ENCODE data around the gene PACS1.

Gene PACS1

GRCh38 chr11:66281001-66281400 is 210.9 kb downstream of the PACS1 start:
- DNase-seq (ENCODE audit: low read depth, low spot score): no peak
- no peak overlapping the region for H3K27ac ChIP-seq (ENCODE audit: low read length)
- no peaks in the 10 kb centered on the region for H3K27me3 ChIP-seq (ENCODE audit: control insufficient read depth, insufficient read depth, low read length)
- no CpG with 5 or more reads among the region's 6 CpGs for WGBS (ENCODE audit: insufficient coverage, insufficient read length)
- H3K9me3 ChIP-seq (ENCODE audit: control insufficient read depth, insufficient read depth, low read length): no peaks in the 10 kb centered on the region
- 0 out of 2 replicates have a peak, but pooled peaks cover 4% of the 10 kb centered on the region for H3K36me3 ChIP-seq (ENCODE audit: control insufficient read depth, insufficient read depth, low read length)
- 0 out of 2 replicates have a peak, but pooled peaks cover 3% of the 10 kb centered on the region for H3K4me1 ChIP-seq (ENCODE audit: control insufficient read depth, insufficient read depth, low read length)
- H3K4me3 ChIP-seq (ENCODE audit: low read length): no peak overlapping the region

DNA sequence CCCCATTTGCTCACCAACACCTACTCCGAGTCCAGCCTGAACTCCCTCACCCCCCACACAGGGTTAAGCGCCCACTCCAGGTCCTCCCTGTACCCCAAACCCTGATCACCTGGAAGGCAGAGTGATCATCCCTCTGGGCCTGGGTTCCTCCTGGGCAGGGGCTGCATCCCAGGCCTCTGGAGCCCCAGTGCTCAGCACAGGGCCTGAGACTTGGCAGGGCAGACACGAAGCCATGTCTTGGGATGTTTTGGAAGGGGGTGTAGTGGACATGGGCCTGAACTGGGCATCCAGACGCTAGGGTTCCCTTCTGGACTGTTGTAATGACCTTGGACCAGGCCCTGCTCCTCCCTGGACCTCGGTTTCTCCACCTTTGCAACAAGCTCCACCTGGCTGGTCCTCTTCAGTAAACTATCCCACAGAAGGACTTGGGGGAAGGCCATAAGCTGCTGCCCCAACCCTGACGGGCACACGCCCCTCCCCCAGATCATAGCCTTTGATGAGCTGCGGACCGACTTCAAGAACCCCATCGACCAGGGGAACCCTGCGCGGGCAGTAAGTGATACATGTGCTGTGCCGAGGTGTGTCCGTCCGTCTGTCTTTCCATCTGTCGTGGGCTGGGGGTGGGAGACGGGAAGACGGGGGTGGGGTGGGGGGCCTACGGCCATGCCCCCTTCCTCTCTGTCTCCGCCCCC is 211.8 kb downstream of the PACS1 start:
- Histone ChIP-seq H3K9me3 (ENCODE audit: control insufficient read depth, insufficient read depth, low read length) (no peaks in the 10 kb centered on the region), H3K27me3 (ENCODE audit: control insufficient read depth, insufficient read depth, low read length) (no peaks in the 10 kb centered on the region), H3K27ac (ENCODE audit: low read length) (no peak overlapping the region), H3K4me1 (ENCODE audit: control insufficient read depth, insufficient read depth, low read length) (0 out of 2 replicates have a peak, but pooled peaks cover 3% of the 10 kb centered on the region), H3K4me3 (ENCODE audit: low read length) (no peak overlapping the region), H3K36me3 (ENCODE audit: control insufficient read depth, insufficient read depth, low read length) (0 out of 2 replicates have a peak, but pooled peaks cover 4% of the 10 kb centered on the region)
- DNase-seq (ENCODE audit: low read depth, low spot score): no peak
- WGBS (ENCODE audit: insufficient coverage, insufficient read length): no CpG with 5 or more reads among the region's 20 CpGs

- Histone ChIP-seq H3K27ac (ENCODE audit: low read length) (no peak overlapping the region), H3K4me1 (ENCODE audit: control insufficient read depth, insufficient read depth, low read length) (0 out of 2 replicates have a peak, but pooled peaks cover 3% of the 10 kb centered on the region), H3K9me3 (ENCODE audit: control insufficient read depth, insufficient read depth, low read length) (no peaks in the 10 kb centered on the region), H3K4me3 (ENCODE audit: low read length) (no peak overlapping the region), H3K27me3 (ENCODE audit: control insufficient read depth, insufficient read depth, low read length) (no peaks in the 10 kb centered on the region), H3K36me3 (ENCODE audit: control insufficient read depth, insufficient read depth, low read length) (0 out of 2 replicates have a peak, but pooled peaks cover 4% of the 10 kb centered on the region)
- WGBS (ENCODE audit: insufficient coverage, insufficient read length): no CpG with 5 or more reads among the region's 35 CpGs
- DNase-seq (ENCODE audit: low read depth, low spot score): peak; percentile 99
These were observed 212.7 kb downstream of the PACS1 start for GRCh38 chr11:66282468-66283455.

DNA sequence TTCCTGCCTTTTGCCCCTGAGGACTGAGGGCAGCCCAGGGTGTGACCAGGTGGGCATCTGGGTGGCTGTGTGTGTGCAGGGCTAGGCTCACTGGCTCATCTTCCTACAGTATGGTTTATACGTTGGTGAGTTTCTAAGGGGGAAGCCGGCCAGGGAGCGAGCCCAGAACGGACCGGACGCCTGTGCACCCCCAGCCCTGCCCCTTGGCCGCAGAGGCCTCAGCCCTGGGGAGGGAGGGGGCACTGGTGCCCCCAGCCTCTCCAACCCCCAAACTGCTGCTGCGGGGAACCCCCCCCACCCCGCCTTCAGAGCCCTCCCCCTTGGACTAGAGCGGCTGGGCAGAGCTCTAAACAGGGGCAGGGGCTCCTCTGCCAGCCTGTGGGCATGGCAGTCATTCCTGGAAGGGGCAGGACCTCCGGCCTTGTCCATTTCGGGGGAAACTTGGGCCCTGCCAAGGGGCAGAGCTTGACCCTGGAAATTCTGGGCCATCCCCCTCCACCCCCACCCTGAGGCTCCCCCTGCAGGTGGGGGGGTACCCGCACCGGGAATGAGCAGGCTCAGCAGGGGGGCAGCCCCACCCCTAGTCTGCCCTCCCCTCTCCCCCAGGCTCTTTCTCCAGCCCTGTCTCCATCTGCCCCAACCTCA is 213.5 kb downstream of the PACS1 start:
- H3K4me3 ChIP-seq (ENCODE audit: low read length): no peak overlapping the region
- 0 out of 2 replicates have a peak, but pooled peaks cover 4% of the 10 kb centered on the region for H3K36me3 ChIP-seq (ENCODE audit: control insufficient read depth, insufficient read depth, low read length)
- no peak overlapping the region for H3K27ac ChIP-seq (ENCODE audit: low read length)
- H3K4me1 ChIP-seq (ENCODE audit: control insufficient read depth, insufficient read depth, low read length): 0 out of 2 replicates have a peak, but pooled peaks cover 3% of the 10 kb centered on the region
- H3K27me3 ChIP-seq (ENCODE audit: control insufficient read depth, insufficient read depth, low read length): no peaks in the 10 kb centered on the region
- WGBS (ENCODE audit: insufficient coverage, insufficient read length): no CpG with 5 or more reads among the region's 14 CpGs
- no peaks in the 10 kb centered on the region for H3K9me3 ChIP-seq (ENCODE audit: control insufficient read depth, insufficient read depth, low read length)
- no peak for DNase-seq (ENCODE audit: low read depth, low spot score)

GRCh38 chr11:66284526-66285078 is 214.5 kb downstream of the PACS1 start:
- H3K9me3 ChIP-seq (ENCODE audit: control insufficient read depth, insufficient read depth, low read length): no peaks in the 10 kb centered on the region
- H3K36me3 ChIP-seq (ENCODE audit: control insufficient read depth, insufficient read depth, low read length): 0 out of 2 replicates have a peak, but pooled peaks cover 4% of the 10 kb centered on the region
- no peak overlapping the region for H3K27ac ChIP-seq (ENCODE audit: low read length)
- no peaks in the 10 kb centered on the region for H3K27me3 ChIP-seq (ENCODE audit: control insufficient read depth, insufficient read depth, low read length)
- WGBS (ENCODE audit: insufficient coverage, insufficient read length): no CpG with 5 or more reads among the region's 16 CpGs
- DNase-seq (ENCODE audit: low read depth, low spot score): no peak
- no peaks in the 10 kb centered on the region for H3K4me1 ChIP-seq (ENCODE audit: control insufficient read depth, insufficient read depth, low read length)
- no peak overlapping the region for H3K4me3 ChIP-seq (ENCODE audit: low read length)

DNA sequence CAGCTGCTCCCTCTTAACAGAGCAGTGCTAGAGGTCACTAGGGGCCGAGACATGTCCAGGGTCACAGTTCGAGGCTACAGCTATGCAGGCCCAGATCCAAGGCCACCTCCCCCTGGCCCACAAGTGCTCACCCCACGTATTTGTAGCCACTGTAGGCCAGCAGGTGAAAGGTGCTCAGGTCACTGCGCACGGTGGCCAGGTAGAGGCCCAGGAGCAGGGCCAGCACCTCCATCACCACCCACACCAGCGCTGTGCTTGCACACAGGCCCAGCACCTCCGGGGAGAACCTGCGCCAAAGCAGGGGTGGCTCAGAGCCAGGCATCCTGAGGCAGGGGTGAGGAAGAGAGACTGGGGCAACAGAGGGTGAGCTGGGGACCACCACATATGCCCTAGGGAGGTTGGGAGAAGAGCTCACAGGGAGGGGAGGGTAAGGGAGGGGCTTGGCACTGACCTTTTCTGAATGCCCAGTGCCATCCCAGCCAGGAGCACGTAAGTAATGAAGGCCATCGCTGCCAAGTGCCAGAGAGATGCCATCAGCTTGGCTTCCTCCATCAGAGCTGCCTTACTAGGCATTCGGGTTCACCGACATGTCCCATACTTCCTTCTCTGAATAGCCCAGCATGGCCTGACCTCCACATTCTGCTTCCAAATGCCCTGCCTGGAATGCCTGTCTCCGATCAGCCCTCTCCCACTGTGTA is 215.3 kb downstream of the PACS1 start:
- H3K4me1 ChIP-seq (ENCODE audit: control insufficient read depth, insufficient read depth, low read length): peaks cover 3% of the 10 kb centered on the region; the same call in 1 of the 2 replicates
- no peak for DNase-seq (ENCODE audit: low read depth, low spot score)
- 0 out of 2 replicates have a peak, but pooled peaks cover 4% of the 10 kb centered on the region for H3K36me3 ChIP-seq (ENCODE audit: control insufficient read depth, insufficient read depth, low read length)
- no peaks in the 10 kb centered on the region for H3K27me3 ChIP-seq (ENCODE audit: control insufficient read depth, insufficient read depth, low read length)
- no peaks in the 10 kb centered on the region for H3K9me3 ChIP-seq (ENCODE audit: control insufficient read depth, insufficient read depth, low read length)
- no CpG with 5 or more reads among the region's 13 CpGs for WGBS (ENCODE audit: insufficient coverage, insufficient read length)
- no peak overlapping the region for H3K27ac ChIP-seq (ENCODE audit: low read length)
- H3K4me3 ChIP-seq (ENCODE audit: low read length): no peak overlapping the region

GRCh38 chr11:66286699-66287098 is 216.6 kb downstream of the PACS1 start:
- H3K36me3 ChIP-seq (ENCODE audit: control insufficient read depth, insufficient read depth, low read length): 0 out of 2 replicates have a peak, but pooled peaks cover 4% of the 10 kb centered on the region
- peaks cover 3% of the 10 kb centered on the region; the same call in 1 of the 2 replicates for H3K27me3 ChIP-seq (ENCODE audit: control insufficient read depth, insufficient read depth, low read length)
- H3K4me1 ChIP-seq (ENCODE audit: control insufficient read depth, insufficient read depth, low read length): peaks cover 3% of the 10 kb centered on the region; the same call in 1 of the 2 replicates
- no peaks in the 10 kb centered on the region for H3K9me3 ChIP-seq (ENCODE audit: control insufficient read depth, insufficient read depth, low read length)
- no peak overlapping the region for H3K4me3 ChIP-seq (ENCODE audit: low read length)
- H3K27ac ChIP-seq (ENCODE audit: low read length): no peak overlapping the region
- DNase-seq (ENCODE audit: low read depth, low spot score): no peak
- whole genome bisulfite sequencing (ENCODE audit: insufficient coverage, insufficient read length): no CpG with 5 or more reads among the region's 5 CpGs

DNA sequence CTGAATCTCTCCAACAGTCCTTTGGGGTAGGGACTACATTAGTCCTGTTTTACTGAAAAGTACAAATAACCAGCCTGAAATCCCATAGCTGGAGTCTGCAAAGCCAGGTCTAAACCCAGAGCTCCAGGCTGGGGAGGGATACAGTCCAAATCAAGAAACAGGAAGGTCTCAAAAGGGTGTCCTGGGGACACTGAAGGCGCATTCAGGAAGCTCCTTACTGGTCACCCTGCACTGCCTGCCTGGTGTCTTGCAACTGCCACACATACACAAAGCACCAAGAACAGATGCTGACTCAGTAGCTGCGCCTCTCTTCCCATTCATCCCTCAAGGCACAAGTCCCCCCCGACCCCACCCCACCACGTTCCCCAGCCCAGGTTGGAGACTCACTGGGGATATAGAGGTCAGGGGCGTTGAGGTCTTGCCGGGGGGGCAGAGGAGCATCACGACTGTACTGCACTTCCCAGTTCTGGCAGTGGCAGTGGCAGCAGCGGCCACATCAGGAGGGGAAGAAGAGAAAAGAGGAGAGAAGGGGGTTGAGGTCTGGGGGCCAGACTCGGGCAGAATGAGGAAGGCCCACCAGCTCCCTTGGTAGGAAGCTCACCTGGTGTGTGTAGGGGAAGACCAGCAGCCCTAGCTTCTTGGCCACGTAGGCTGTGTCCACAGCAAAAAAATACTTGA is 217.3 kb downstream of the PACS1 start:
- H3K4me1 ChIP-seq (ENCODE audit: control insufficient read depth, insufficient read depth, low read length): peaks cover 3% of the 10 kb centered on the region; the same call in 1 of the 2 replicates
- peaks cover 3% of the 10 kb centered on the region; the same call in 1 of the 2 replicates for H3K27me3 ChIP-seq (ENCODE audit: control insufficient read depth, insufficient read depth, low read length)
- H3K36me3 ChIP-seq (ENCODE audit: control insufficient read depth, insufficient read depth, low read length): 0 out of 2 replicates have a peak, but pooled peaks cover 4% of the 10 kb centered on the region
- DNase-seq (ENCODE audit: low read depth, low spot score): no peak
- WGBS (ENCODE audit: insufficient coverage, insufficient read length): no CpG with 5 or more reads among the region's 10 CpGs
- no peak overlapping the region for H3K4me3 ChIP-seq (ENCODE audit: low read length)
- H3K9me3 ChIP-seq (ENCODE audit: control insufficient read depth, insufficient read depth, low read length): no peaks in the 10 kb centered on the region
- no peak overlapping the region for H3K27ac ChIP-seq (ENCODE audit: low read length)
